Stimulated activated naive B cell treated with anti-CD40 and anti-IgM and Interleukin-4, amounts not matched to agents 10 μg/mL and 1 μg/mL and 100 μg/mL, for 72 hours (primary cell): ENCODE measurements around the gene KLHL17.

ENCODE experiments used
- ATAC-seq, 2 donors: fragments of 150-1000 bp; cut with Tn5 transposase; replicated peaks; 2 replicates each; pipeline ENCODE4 v1.10.0; 2021; ENCODE audit warnings: moderate library complexity in 1 of 2
- DNase-seq: peaks from one replicate; pipeline ENCODE4 v3.0.0; 2021
- H3K27ac Mint-ChIP-seq: one replicate; pipeline ENCODE4 v1.8.0; 2022; ENCODE audit warnings: mild to moderate bottlenecking, mixed read lengths
- H3K27me3 Mint-ChIP-seq, 2 donors: one replicate each; pipeline ENCODE4 v1.8.0; 2022; ENCODE audit warnings: mixed read lengths in 2 of 2
- H3K36me3 Mint-ChIP-seq, 2 donors: one replicate each; pipeline ENCODE4 v1.8.0; 2022; ENCODE audit warnings: mixed read lengths in 2 of 2, mild to moderate bottlenecking in 1 of 2
- H3K4me1 Mint-ChIP-seq, 2 donors: one replicate each; pipeline ENCODE4 v1.8.0; 2022; ENCODE audit warnings: mixed read lengths in 2 of 2, mild to moderate bottlenecking in 1 of 2
- H3K4me3 Mint-ChIP-seq, 2 donors: one replicate each; pipeline ENCODE4 v1.8.0; 2022; ENCODE audit warnings: mild to moderate bottlenecking in 2 of 2, mixed read lengths in 2 of 2, moderate library complexity in 1 of 2
- H3K9me3 Mint-ChIP-seq, 2 donors: one replicate each; pipeline ENCODE4 v1.8.0; 2022; ENCODE audit warnings: mixed read lengths in 2 of 2, mild to moderate bottlenecking in 1 of 2

KLHL17 gene

GRCh38 chr1:918353-918752 is 42.0 kb upstream of the KLHL17 start:
- peaks cover 20% of the 10 kb centered on the region in 2 donors for H3K4me1 Mint-ChIP-seq
- no peak overlapping the region for H3K4me3 Mint-ChIP-seq
- ATAC-seq (no peak), DNase-seq (no peak)
- no peak overlapping the region for H3K27ac Mint-ChIP-seq
- H3K9me3 Mint-ChIP-seq = no peaks in the 10 kb centered on the region
- peaks cover 0 to 4% of the 10 kb centered on the region in 2 donors for H3K36me3 Mint-ChIP-seq
- peaks cover 62 to 93% of the 10 kb centered on the region in 2 donors for H3K27me3 Mint-ChIP-seq

GRCh38 chr1:918843-919242 is 41.5 kb upstream of the KLHL17 start:
- Mint-ChIP-seq H3K9me3 (no peaks in the 10 kb centered on the region), H3K27ac (no peak overlapping the region), H3K27me3 (peaks cover 63 to 90% of the 10 kb centered on the region in 2 donors), H3K4me1 (peaks cover 21 to 22% of the 10 kb centered on the region in 2 donors), H3K4me3 (no peak overlapping the region), H3K36me3 (peaks cover 0 to 4% of the 10 kb centered on the region in 2 donors)
- ATAC-seq = no peak
- DNase-seq = no peak

GRCh38 chr1:919271-919872 is 41.0 kb upstream of the KLHL17 start:
- Mint-ChIP-seq H3K4me3 (no peak overlapping the region), H3K4me1 (peaks cover 21 to 22% of the 10 kb centered on the region in 2 donors), H3K27me3 (peaks cover 63 to 85% of the 10 kb centered on the region in 2 donors)

DNA sequence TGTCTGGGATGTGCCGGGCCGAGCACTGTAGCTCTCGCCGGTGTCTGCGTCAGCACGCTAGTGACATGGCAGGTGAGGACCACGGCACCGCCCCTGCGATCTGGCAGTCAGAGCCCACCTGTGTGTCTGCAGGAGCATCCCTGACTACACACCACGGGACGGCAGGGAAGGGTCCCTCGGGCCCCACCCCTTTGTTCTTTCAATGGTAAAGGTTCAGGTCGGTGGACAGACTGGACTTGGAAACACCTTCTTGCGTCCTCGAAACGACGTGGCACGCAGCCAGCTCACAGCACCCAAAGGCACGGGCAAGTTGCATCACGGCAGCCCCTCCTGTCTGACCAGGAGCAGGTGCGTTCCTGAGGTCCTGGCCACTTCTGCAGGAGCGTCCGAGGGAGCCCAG is 40.4 kb upstream of the KLHL17 start:
- no peak for ATAC-seq
- peaks cover 63 to 84% of the 10 kb centered on the region in 2 donors for H3K27me3 Mint-ChIP-seq
- DNase-seq = no peak
- no peak overlapping the region for H3K4me3 Mint-ChIP-seq
- peaks cover 21 to 22% of the 10 kb centered on the region in 2 donors for H3K4me1 Mint-ChIP-seq
- no peak overlapping the region for H3K27ac Mint-ChIP-seq
- H3K9me3 Mint-ChIP-seq = no peaks in the 10 kb centered on the region
- peaks cover 0 to 4% of the 10 kb centered on the region in 2 donors for H3K36me3 Mint-ChIP-seq

More at GRCh38 chr1:919271-919872, 41.0 kb upstream of the KLHL17 start:
- ATAC-seq (no peak), DNase-seq (no peak)
- Mint-ChIP-seq H3K36me3 (peaks cover 0 to 4% of the 10 kb centered on the region in 2 donors), H3K27ac (no peak overlapping the region), H3K9me3 (no peaks in the 10 kb centered on the region)

GRCh38 chr1:920521-920920 is 39.9 kb upstream of the KLHL17 start:
- peaks cover 21 to 22% of the 10 kb centered on the region in 2 donors for H3K4me1 Mint-ChIP-seq
- H3K27ac Mint-ChIP-seq = no peak overlapping the region
- no peak for DNase-seq
- ATAC-seq = peak; percentile 11 to 12
- peaks cover 58 to 82% of the 10 kb centered on the region in 2 donors for H3K27me3 Mint-ChIP-seq
- H3K36me3 Mint-ChIP-seq = peaks cover 0 to 4% of the 10 kb centered on the region in 2 donors
- H3K4me3 Mint-ChIP-seq = no peak overlapping the region
- no peaks in the 10 kb centered on the region for H3K9me3 Mint-ChIP-seq

GRCh38 chr1:921011-921837 is 39.2 kb upstream of the KLHL17 start:
- ATAC-seq (peak; percentile 52 to 55), DNase-seq (no peak)
- Mint-ChIP-seq H3K27ac (no peak overlapping the region), H3K36me3 (peaks cover 0 to 4% of the 10 kb centered on the region in 2 donors), H3K4me3 (peak overlapping the region in 1 of 2 donors; percentile 60), H3K9me3 (no peaks in the 10 kb centered on the region), H3K4me1 (peaks cover 22 to 27% of the 10 kb centered on the region in 2 donors), H3K27me3 (peaks cover 57 to 82% of the 10 kb centered on the region in 2 donors)

- Mint-ChIP-seq H3K9me3 (no peaks in the 10 kb centered on the region), H3K27me3 (peaks cover 66 to 85% of the 10 kb centered on the region in 2 donors), H3K36me3 (peaks cover 0 to 4% of the 10 kb centered on the region in 2 donors), H3K4me3 (peak within 1 kb of the TSS; percentile 75 to 77), H3K4me1 (peaks cover 24 to 30% of the 10 kb centered on the region in 2 donors), H3K27ac (peak within 1 kb of the TSS; percentile 76)
- DNase-seq (no peak), ATAC-seq (peak; percentile 29 to 40)
Observed at GRCh38 chr1:923131-923990, 37.0 kb upstream of the KLHL17 start, which contains the start of gene SAMD11. SAMD11 (plus strand) TSS chr1:923923; CDS start chr1:924432, 509 bp downstream.

- Mint-ChIP-seq H3K27me3 (peaks cover 64 to 85% of the 10 kb centered on the region in 2 donors), H3K4me1 (peaks cover 22 to 30% of the 10 kb centered on the region in 2 donors), H3K36me3 (peaks cover 0 to 4% of the 10 kb centered on the region in 2 donors), H3K4me3 (peak overlapping the region in 1 of 2 donors; percentile 65), H3K9me3 (no peaks in the 10 kb centered on the region), H3K27ac (no peak overlapping the region)
- DNase-seq = no peak
- ATAC-seq = peak in 1 of 2 donors; percentile 6
Observed at GRCh38 chr1:923991-924655, 36.3 kb upstream of the KLHL17 start.

GRCh38 chr1:924656-925560 is 35.5 kb upstream of the KLHL17 start:
- peaks cover 22 to 30% of the 10 kb centered on the region in 2 donors for H3K4me1 Mint-ChIP-seq
- ATAC-seq (no peak), DNase-seq (no peak)
- H3K27me3 Mint-ChIP-seq = peaks cover 66 to 85% of the 10 kb centered on the region in 2 donors
- H3K9me3 Mint-ChIP-seq = no peaks in the 10 kb centered on the region
- no peak overlapping the region for H3K27ac Mint-ChIP-seq
- peaks cover 0 to 4% of the 10 kb centered on the region in 2 donors for H3K36me3 Mint-ChIP-seq
- peak overlapping the region; percentile 56 to 65 for H3K4me3 Mint-ChIP-seq

- H3K27ac Mint-ChIP-seq = no peak overlapping the region
Observed at GRCh38 chr1:925561-926421, 34.6 kb upstream of the KLHL17 start.

GRCh38 chr1:927234-927633 is 33.1 kb upstream of the KLHL17 start:
- ATAC-seq (no peak), DNase-seq (no peak)
- Mint-ChIP-seq H3K4me1 (peaks cover 9 to 21% of the 10 kb centered on the region in 2 donors), H3K9me3 (no peaks in the 10 kb centered on the region), H3K36me3 (no peaks in the 10 kb centered on the region), H3K4me3 (no peak overlapping the region), H3K27me3 (peaks cover 54 to 77% of the 10 kb centered on the region in 2 donors), H3K27ac (no peak overlapping the region)

More at GRCh38 chr1:925561-926421, 34.6 kb upstream of the KLHL17 start:
- Mint-ChIP-seq H3K27me3 (peaks cover 58 to 82% of the 10 kb centered on the region in 2 donors), H3K36me3 (peaks cover 0 to 4% of the 10 kb centered on the region in 2 donors), H3K9me3 (no peaks in the 10 kb centered on the region), H3K4me3 (peak overlapping the region; percentile 16 to 29), H3K4me1 (peaks cover 17 to 25% of the 10 kb centered on the region in 2 donors)
- ATAC-seq (no peak), DNase-seq (no peak)

DNA sequence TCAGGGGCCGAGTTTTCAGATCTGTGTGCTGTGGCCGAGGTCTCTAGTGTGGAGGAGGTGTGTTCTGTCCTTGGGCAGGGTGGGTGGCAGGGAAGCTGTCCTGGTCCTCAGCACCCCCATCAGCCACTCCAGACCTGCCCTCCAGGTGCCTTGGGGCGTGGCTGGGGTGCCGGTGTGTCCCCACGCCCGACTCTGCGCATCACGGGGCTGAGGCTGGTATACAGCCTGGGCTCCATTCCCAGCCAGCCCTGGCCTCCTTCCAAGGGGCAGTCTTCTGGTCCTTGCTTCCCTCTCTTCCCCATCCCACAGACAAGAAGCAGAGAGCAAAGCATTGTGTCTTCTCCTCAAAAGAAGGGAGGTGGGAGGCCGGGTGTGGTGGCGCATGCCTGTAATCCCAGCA is 32.6 kb upstream of the KLHL17 start:
- Mint-ChIP-seq H3K27me3 (peaks cover 52 to 75% of the 10 kb centered on the region in 2 donors), H3K27ac (no peak overlapping the region), H3K4me3 (no peak overlapping the region), H3K9me3 (no peaks in the 10 kb centered on the region), H3K36me3 (no peaks in the 10 kb centered on the region), H3K4me1 (peaks cover 8 to 21% of the 10 kb centered on the region in 2 donors)
- no peak for DNase-seq
- ATAC-seq = no peak
